DOHH2 (cell line): ENCODE results near the gene COL4A2.

ENCODE experiments used
- CTCF ChIP-seq: fragments of 200-600 bp; sonication (generic); IDR thresholded peaks from one replicate; pipeline ENCODE4 v1.5.1; 2014; ENCODE audit warnings: antibody characterized with exemption, mild to moderate bottlenecking, low read depth, low read length; ENCODE audit not compliant: poor library complexity, severe bottlenecking
- EZH2phosphoT487 ChIP-seq: fragments of 200-600 bp; sonication (generic); IDR thresholded peaks from 2 replicates; pipeline ENCODE4 v1.6.1; 2017; ENCODE audit warnings: borderline replicate concordance, mild to moderate bottlenecking, antibody characterized with exemption, low read length, moderate library complexity, mixed read lengths

GRCh38 chr13:110485604-110486003 lies 178.5 kb downstream of the COL4A2 start:
- TF ChIP-seq CTCF (no peak), EZH2phosphoT487 (no peak)
